HG03280 (cell line): Measurements from ENCODE around the gene KLHL26.

Experiments
- ATAC-seq: cut with Tn5 transposase; IDR thresholded peaks from one replicate; pipeline ENCODE4 v1.9.1; 2021; ENCODE audit warnings: mild to moderate bottlenecking, moderate library complexity; ENCODE audit not compliant: unreplicated experiment

KLHL26 gene

DNA sequence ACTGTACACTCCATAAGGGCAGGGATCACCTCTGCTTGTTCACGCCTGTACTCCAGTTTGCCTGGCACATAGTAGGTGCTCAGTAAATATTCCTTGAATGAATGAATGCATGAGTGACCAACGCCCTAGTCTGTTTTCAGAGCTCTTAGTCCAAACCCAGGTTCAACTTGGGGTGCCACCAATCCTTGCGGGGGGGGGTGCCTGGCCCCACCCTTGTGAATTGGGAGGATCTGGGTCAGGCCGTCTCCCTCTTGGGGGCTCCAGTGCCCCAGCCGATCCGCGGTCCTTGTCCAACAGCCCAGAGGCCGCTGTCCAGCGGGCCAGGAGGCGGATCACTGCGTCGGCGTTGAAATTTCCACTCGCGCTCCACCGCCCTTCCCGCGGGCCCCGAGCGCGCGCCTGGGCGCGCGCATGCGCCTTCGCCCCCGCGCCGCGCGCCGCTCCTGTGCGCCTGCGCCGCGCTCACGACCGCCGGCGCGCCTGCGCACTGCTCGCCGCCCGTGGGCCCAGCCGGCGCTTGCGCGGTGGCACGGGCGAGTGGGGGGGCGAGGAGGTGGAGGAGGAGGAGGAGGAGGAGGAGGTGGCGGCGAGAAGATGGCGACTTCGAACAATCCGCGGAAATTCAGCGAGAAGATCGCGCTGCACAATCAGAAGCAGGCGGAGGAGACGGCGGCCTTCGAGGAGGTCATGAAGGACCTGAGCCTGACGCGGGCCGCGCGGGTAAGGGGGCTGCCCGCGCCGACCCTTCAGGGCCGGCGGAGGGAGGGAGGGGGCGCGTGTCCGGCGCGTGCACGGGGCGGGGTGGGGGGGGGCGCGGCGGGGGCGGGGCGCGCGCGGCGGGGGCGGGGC lies 46.5 kb downstream of the KLHL26 start, which contains the start of gene CRTC1:
CRTC1 (plus strand) TSS at position 572 of the 849 bp plus-strand sequence; CDS start at position 595, 23 bp downstream.
- peak; percentile 64 for ATAC-seq

- no peak for ATAC-seq
These were observed 47.3 kb downstream of the KLHL26 start for GRCh38 chr19:18683958-18684641.

DNA sequence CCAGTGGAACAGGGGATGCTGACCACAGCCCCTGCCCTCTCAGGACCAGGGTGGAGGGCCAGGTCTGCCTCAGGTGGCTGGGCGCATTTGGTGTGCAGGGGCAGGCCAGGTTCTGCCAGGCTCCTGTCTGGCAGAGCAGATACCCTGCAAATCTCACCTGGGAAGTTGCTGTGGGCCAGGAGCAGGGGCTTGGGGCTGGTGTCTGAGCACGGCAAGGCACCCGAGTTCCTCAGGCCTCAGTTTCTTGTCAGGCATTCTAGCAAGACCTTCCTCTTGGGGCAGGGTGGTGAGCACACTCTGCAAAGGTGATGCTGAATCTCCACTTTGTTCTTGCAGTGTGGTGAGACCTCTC lies 47.8 kb downstream of the KLHL26 start:
- no peak for ATAC-seq

- ATAC-seq: no peak
These were observed 48.9 kb downstream of the KLHL26 start for GRCh38 chr19:18685597-18686190.

GRCh38 chr19:18687740-18688465 lies 51.1 kb downstream of the KLHL26 start:
- ATAC-seq: no peak

- ATAC-seq: no peak
These were observed 59.2 kb downstream of the KLHL26 start for GRCh38 chr19:18696023-18696422.

DNA sequence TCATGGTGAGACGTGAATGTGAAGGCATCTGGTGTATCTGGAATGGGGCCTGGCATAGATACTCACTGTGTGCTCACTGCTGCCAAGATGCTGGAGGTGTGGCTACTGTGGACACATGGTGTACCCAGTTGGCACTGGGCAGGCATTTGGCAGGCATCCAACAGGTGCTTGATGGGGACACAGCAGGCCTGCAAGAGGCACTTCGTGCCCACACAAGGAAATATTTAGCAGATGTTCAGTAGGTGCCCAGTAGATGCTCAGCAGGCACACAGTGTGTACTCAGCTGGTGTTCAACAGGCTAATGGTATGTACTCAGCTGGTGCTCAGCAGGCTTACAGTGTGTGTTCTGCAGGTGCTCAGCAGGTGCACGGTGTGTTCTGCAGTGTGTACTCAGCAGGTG lies 60.9 kb downstream of the KLHL26 start:
- ATAC-seq: no peak

GRCh38 chr19:18698321-18699167 lies 61.7 kb downstream of the KLHL26 start:
- ATAC-seq: no peak

GRCh38 chr19:18699403-18700054 lies 62.7 kb downstream of the KLHL26 start:
- ATAC-seq: no peak

- ATAC-seq: peak; percentile 62
These were observed 63.8 kb downstream of the KLHL26 start for GRCh38 chr19:18700501-18701249.

DNA sequence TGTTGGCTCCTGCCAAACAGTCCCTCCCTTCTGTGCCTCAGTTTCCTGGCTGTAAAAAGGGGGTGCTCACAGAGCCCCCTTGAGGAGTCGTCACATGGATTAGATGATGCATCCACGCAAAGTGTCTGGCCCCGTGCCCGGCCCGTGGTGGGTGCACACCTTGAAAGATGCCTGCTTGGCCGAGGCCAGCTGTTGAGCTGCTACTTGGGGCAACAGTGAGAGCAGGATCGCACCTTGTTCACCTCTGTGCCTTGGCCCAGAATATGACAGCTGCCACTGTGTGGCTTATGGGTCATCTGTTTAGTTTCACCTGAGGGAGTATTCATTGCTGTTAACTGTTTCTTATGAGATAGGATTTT lies 64.4 kb downstream of the KLHL26 start:
- no peak for ATAC-seq

DNA sequence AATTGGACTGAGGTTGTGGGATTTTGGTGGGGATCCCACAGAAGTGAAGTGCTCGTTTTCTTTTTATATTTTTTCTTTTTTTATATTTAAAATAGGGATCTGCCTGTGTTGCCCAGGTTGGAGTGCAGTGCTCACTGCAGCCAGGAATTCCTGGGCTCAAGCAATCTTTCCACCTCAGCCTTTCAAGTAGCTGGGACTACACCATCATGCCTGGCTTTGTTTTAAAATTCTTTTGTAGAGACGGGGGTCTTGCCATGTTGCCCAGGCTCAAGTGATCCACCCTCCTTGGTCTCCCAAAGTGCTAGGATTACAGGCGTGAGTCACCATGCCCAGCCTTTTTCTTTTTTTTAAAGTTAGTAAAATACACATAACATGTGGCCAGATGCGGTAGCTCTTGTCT lies 67.2 kb downstream of the KLHL26 start:
- ATAC-seq: no peak

DNA sequence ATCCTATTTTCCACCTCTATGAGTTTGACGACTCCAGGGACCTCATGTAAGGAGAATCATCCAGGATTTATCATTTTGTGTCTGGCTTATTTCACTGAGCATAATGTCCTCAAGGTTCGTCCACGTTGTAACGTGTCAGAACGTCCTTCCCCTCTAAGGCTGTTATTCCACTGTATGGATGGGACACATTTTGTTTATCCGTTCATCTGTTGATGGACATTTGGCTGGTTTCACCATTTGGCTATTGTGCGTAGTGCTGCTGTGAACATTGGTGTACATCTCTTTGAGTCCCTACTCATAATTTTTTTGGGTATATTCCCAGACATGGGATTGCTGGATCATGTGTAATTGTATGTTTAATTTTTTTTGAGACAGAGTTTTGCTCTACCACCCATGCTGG lies 68.1 kb downstream of the KLHL26 start:
- ATAC-seq: no peak

GRCh38 chr19:18708452-18709231 lies 71.8 kb downstream of the KLHL26 start:
- no peak for ATAC-seq

DNA sequence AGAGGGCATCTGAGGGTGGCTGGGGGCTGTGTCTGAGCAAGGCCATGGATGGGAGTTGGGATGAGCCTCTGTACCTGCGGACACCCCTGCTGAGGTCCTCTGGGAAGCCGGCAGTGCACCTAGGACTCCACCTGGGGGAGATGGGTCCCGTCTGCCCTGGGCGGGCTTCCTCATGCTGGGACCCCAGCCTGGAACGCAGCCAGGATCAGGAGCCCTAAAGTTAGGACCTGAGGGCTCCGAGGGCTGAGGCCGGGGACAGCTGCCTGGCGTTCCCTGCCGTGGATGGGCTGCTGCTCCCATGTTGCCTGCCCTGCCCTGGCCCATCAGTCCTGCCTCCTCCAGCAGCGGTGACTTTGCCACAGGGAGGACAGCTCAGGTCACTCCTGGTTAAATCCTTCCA lies 72.7 kb downstream of the KLHL26 start:
- no peak for ATAC-seq

DNA sequence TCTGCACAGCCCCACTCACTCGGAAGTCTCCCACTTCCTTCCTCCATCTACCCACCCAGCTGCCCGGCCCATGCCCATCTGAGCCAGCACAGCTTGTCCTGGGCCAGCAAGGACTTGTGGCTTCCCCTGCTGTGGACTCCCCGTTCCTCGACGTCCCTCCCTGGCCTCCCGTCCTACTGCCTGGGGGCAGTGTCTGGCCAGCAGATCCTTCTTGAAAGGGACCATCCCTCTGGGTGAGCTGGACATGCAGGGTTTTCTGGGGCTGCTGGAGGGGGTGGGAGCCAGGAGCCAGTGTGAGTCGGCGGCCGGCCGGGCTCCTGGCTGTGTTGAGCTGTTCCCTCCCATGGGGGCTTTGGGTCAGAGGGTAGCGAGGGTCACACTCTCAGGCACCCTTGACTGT lies 73.4 kb downstream of the KLHL26 start:
- no peak for ATAC-seq

DNA sequence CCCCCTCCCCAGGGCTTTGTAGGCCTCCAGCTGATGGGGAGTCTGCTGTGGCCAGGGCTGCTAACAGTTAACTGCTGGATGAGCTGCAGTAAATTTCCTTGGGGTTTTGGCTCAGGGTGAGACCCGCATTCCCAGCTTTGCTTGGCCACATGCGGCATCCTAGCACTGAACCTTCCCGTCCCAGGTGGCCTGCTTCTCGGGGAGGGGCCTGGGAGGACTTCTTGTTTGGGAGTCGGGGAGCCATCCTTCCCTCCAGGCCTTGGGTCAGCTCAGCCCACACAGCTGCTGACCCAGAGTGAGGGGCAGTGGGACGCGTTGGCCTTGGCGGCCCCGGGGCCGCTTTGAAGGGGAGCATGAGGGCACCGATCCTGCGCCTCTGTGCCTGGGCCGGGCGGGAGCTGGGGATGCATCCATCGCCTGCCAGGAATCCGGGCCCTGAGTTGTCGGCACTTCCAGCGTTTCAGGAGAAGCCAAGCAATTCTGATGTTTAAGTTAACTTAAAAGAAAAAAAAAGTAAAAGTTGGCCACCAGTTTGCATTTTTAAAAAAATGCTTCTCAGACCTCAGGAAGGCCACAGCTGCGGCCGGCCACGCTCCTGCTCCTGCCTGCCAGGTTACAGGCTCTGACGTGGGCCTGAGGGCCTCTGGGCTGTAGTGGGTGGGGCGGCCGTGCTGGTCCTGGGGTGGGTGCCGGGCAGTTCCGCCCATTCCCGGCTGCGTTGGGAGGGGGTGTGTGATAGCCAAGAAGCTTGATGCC lies 74.3 kb downstream of the KLHL26 start:
- no peak for ATAC-seq

DNA sequence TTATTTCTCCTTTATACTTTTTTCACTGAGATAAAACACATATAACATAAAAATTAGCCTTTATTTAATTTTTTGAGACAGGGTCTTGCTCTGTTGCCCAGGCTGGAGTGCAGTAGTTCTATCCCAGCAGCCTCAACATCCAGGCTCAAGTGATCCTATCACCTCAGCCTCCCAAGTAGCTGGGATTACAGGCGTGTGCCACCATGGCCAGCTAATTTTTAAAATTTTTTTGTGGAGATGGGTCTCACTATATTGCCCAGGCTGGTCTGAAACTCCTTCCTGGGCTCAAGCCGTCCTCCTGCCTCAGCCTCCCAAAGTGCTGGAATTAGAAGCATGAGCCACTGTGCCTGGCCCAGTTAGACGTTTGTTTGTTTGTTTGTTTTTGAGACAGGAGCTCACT lies 75.1 kb downstream of the KLHL26 start:
- ATAC-seq: no peak
